ENCODE results near the gene MYDGF.

DNA sequence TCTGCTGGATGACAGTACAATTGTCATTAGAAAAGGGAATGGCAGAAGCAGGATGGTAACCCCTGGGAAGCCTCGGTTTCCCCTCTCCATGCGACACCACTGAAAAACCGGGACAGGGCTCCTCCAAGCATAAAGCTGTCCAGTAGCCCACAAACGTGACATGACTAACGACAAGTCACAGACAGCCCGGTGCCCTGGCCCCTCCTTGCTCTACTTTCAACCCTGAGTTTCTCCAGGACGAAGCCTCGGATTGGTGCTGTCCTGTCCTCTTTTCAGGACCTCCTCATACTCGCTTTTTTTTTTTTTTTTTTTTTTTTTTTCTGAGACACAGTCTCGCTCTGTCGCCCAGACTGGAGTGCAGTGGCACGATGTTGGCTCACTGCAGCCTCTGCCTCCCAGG, 37.2 kb upstream of the MYDGF start:
- no peak for TF ChIP-seq CTCF (conservative IDR thresholded peaks at IDR 0.05; ENCODE audit: low read depth, low read length)
- no peak for TF ChIP-seq EZH2 (IDR thresholded peaks at IDR 0.05; ENCODE audit: borderline replicate concordance, low read depth, low read length, poor library complexity, severe bottlenecking)
